ENCODE results near the gene KDM1B. TPM values are rescaled to one million over a fixed set of nuclear protein-coding genes. Genes with fewer than 3 reads are reported as not detected.
"Not testable (repeated sequence)": the region's sequence is repeated elsewhere in the genome, so short reads cannot be mapped to it uniquely, and the experiment has no call there.

Gene KDM1B
- total RNA-seq, 1 experiment from 2014 or later = 47.2 TPM

- Histone ChIP-seq H4K20me1 (ENCODE audit: insufficient read depth, low read depth, low read length) (no peaks in the 10 kb centered on the region), H2AFZ (ENCODE audit: low read length) (no peak overlapping the region), H3K4me3 (ENCODE audit: low read length) (no peak overlapping the region), H3K79me2 (ENCODE audit: low read length) (no peaks in the 10 kb centered on the region), H3K9me3 (ENCODE audit: low read length) (no peaks in the 10 kb centered on the region), H3K27ac (ENCODE audit: low read length) (no peak overlapping the region), H3K9ac (ENCODE audit: low read length) (no peak overlapping the region), H3K4me2 (ENCODE audit: low read depth, low read length, poor library complexity, severe bottlenecking) (no peak overlapping the region), H3K4me1 (ENCODE audit: low read length) (peaks cover 11% of the 10 kb centered on the region), H3K9me2 (replicated peaks; ENCODE audit: insufficient read depth, low read length) (no peaks in the 10 kb centered on the region), H3K27me3 (ENCODE audit: low read length) (no peaks in the 10 kb centered on the region), H3K36me3 (ENCODE audit: insufficient read depth, low read length) (peaks cover 19% of the 10 kb centered on the region; the same call in 1 of the 2 replicates)
- no peak for DNase-seq
Observed at GRCh38 chr6:18207438-18207837, 52.2 kb downstream of the KDM1B start.

GRCh38 chr6:18207949-18208348 is 52.7 kb downstream of the KDM1B start:
- H3K9ac ChIP-seq (ENCODE audit: low read length) = no peak overlapping the region
- no peaks in the 10 kb centered on the region for H3K27me3 ChIP-seq (ENCODE audit: low read length)
- no peaks in the 10 kb centered on the region for H4K20me1 ChIP-seq (ENCODE audit: insufficient read depth, low read depth, low read length)
- DNase-seq = no peak
- no peak overlapping the region for H3K27ac ChIP-seq (ENCODE audit: low read length)
- H3K4me2 ChIP-seq (ENCODE audit: low read depth, low read length, poor library complexity, severe bottlenecking) = no peak overlapping the region
- H2AFZ ChIP-seq (ENCODE audit: low read length) = no peak overlapping the region
- H3K79me2 ChIP-seq (ENCODE audit: low read length) = no peaks in the 10 kb centered on the region
- H3K4me3 ChIP-seq (ENCODE audit: low read length) = no peak overlapping the region
- no peaks in the 10 kb centered on the region for H3K9me3 ChIP-seq (ENCODE audit: low read length)
- peaks cover 11% of the 10 kb centered on the region for H3K4me1 ChIP-seq (ENCODE audit: low read length)
- peaks cover 14% of the 10 kb centered on the region; the same call in 1 of the 2 replicates for H3K36me3 ChIP-seq (ENCODE audit: insufficient read depth, low read length)
- H3K9me2 ChIP-seq (replicated peaks; ENCODE audit: insufficient read depth, low read length) = no peaks in the 10 kb centered on the region

- not testable (repeated sequence) for H3K27me3 ChIP-seq (ENCODE audit: low read length); H3K9me3 ChIP-seq (ENCODE audit: low read length); H3K36me3 ChIP-seq (ENCODE audit: insufficient read depth, low read length); H3K4me2 ChIP-seq (ENCODE audit: low read depth, low read length, poor library complexity, severe bottlenecking); H3K4me3 ChIP-seq (ENCODE audit: low read length); H4K20me1 ChIP-seq (ENCODE audit: insufficient read depth, low read depth, low read length); H3K79me2 ChIP-seq (ENCODE audit: low read length); DNase-seq; H3K9me2 ChIP-seq (replicated peaks; ENCODE audit: insufficient read depth, low read length); H2AFZ ChIP-seq (ENCODE audit: low read length); H3K9ac ChIP-seq (ENCODE audit: low read length); H3K27ac ChIP-seq (ENCODE audit: low read length)
- peaks cover 14% of the 10 kb centered on the region for H3K4me1 ChIP-seq (ENCODE audit: low read length)
Observed at GRCh38 chr6:18208778-18209177, 53.6 kb downstream of the KDM1B start.

GRCh38 chr6:18209539-18210197 is 54.4 kb downstream of the KDM1B start:
- no peak overlapping the region for H3K4me2 ChIP-seq (ENCODE audit: low read depth, low read length, poor library complexity, severe bottlenecking)
- no peaks in the 10 kb centered on the region for H3K9me2 ChIP-seq (replicated peaks; ENCODE audit: insufficient read depth, low read length)
- H2AFZ ChIP-seq (ENCODE audit: low read length) = no peak overlapping the region
- H3K36me3 ChIP-seq (ENCODE audit: insufficient read depth, low read length) = peaks cover 9% of the 10 kb centered on the region; the same call in 1 of the 2 replicates
- no peak for DNase-seq
- no peaks in the 10 kb centered on the region for H3K9me3 ChIP-seq (ENCODE audit: low read length)
- no peaks in the 10 kb centered on the region for H3K79me2 ChIP-seq (ENCODE audit: low read length)
- no peaks in the 10 kb centered on the region for H4K20me1 ChIP-seq (ENCODE audit: insufficient read depth, low read depth, low read length)
- no peaks in the 10 kb centered on the region for H3K27me3 ChIP-seq (ENCODE audit: low read length)
- H3K4me3 ChIP-seq (ENCODE audit: low read length) = no peak overlapping the region
- no peak overlapping the region for H3K27ac ChIP-seq (ENCODE audit: low read length)
- H3K4me1 ChIP-seq (ENCODE audit: low read length) = peaks cover 21% of the 10 kb centered on the region
- H3K9ac ChIP-seq (ENCODE audit: low read length) = no peak overlapping the region

- Histone ChIP-seq H3K9me2 (replicated peaks; ENCODE audit: insufficient read depth, low read length) (no peaks in the 10 kb centered on the region), H3K27ac (ENCODE audit: low read length) (0 out of 2 replicates have a peak overlapping the region, but pooled peaks have one; percentile 31), H3K4me3 (ENCODE audit: low read length) (no peak overlapping the region), H4K20me1 (ENCODE audit: insufficient read depth, low read depth, low read length) (no peaks in the 10 kb centered on the region), H3K4me2 (ENCODE audit: low read depth, low read length, poor library complexity, severe bottlenecking) (no peak overlapping the region), H3K27me3 (ENCODE audit: low read length) (no peaks in the 10 kb centered on the region), H3K9me3 (ENCODE audit: low read length) (no peaks in the 10 kb centered on the region), H3K36me3 (ENCODE audit: insufficient read depth, low read length) (peaks cover 9% of the 10 kb centered on the region; the same call in 1 of the 2 replicates), H2AFZ (ENCODE audit: low read length) (no peak overlapping the region), H3K4me1 (ENCODE audit: low read length) (peaks cover 31% of the 10 kb centered on the region), H3K79me2 (ENCODE audit: low read length) (no peaks in the 10 kb centered on the region), H3K9ac (ENCODE audit: low read length) (no peak overlapping the region)
- no peak for DNase-seq
Observed at GRCh38 chr6:18210707-18211106, 55.5 kb downstream of the KDM1B start.

GRCh38 chr6:18211338-18211737 is 56.1 kb downstream of the KDM1B start:
- Histone ChIP-seq H3K9ac (ENCODE audit: low read length) (no peak overlapping the region), H4K20me1 (ENCODE audit: insufficient read depth, low read depth, low read length) (no peaks in the 10 kb centered on the region), H3K79me2 (ENCODE audit: low read length) (no peaks in the 10 kb centered on the region), H3K4me2 (ENCODE audit: low read depth, low read length, poor library complexity, severe bottlenecking) (peak overlapping the region; percentile 11), H3K27ac (ENCODE audit: low read length) (peak overlapping the region; percentile 31; the same call in 1 of the 2 replicates), H3K9me2 (replicated peaks; ENCODE audit: insufficient read depth, low read length) (no peaks in the 10 kb centered on the region), H3K4me1 (ENCODE audit: low read length) (peaks cover 37% of the 10 kb centered on the region), H3K27me3 (ENCODE audit: low read length) (no peaks in the 10 kb centered on the region), H3K36me3 (ENCODE audit: insufficient read depth, low read length) (peaks cover 11% of the 10 kb centered on the region; the same call in 1 of the 2 replicates), H3K4me3 (ENCODE audit: low read length) (no peak overlapping the region), H3K9me3 (ENCODE audit: low read length) (no peaks in the 10 kb centered on the region), H2AFZ (ENCODE audit: low read length) (no peak overlapping the region)
- peak; percentile 71 for DNase-seq

- Histone ChIP-seq H3K4me2 (ENCODE audit: low read depth, low read length, poor library complexity, severe bottlenecking) (no peak overlapping the region), H3K36me3 (ENCODE audit: insufficient read depth, low read length) (peaks cover 18% of the 10 kb centered on the region; the same call in 1 of the 2 replicates), H2AFZ (ENCODE audit: low read length) (no peak overlapping the region), H4K20me1 (ENCODE audit: insufficient read depth, low read depth, low read length) (no peaks in the 10 kb centered on the region), H3K4me3 (ENCODE audit: low read length) (no peak overlapping the region), H3K9ac (ENCODE audit: low read length) (no peak overlapping the region), H3K9me2 (replicated peaks; ENCODE audit: insufficient read depth, low read length) (no peaks in the 10 kb centered on the region), H3K9me3 (ENCODE audit: low read length) (no peaks in the 10 kb centered on the region), H3K27ac (ENCODE audit: low read length) (no peak overlapping the region), H3K79me2 (ENCODE audit: low read length) (no peaks in the 10 kb centered on the region), H3K27me3 (ENCODE audit: low read length) (no peaks in the 10 kb centered on the region), H3K4me1 (ENCODE audit: low read length) (peaks cover 43% of the 10 kb centered on the region)
- DNase-seq = no peak
Observed at GRCh38 chr6:18212231-18212630, 57.0 kb downstream of the KDM1B start.

GRCh38 chr6:18213439-18213838 is 58.2 kb downstream of the KDM1B start:
- Histone ChIP-seq H3K27me3 (ENCODE audit: low read length) (no peaks in the 10 kb centered on the region), H3K9ac (ENCODE audit: low read length) (no peak overlapping the region), H3K36me3 (ENCODE audit: insufficient read depth, low read length) (peaks cover 13% of the 10 kb centered on the region), H3K9me3 (ENCODE audit: low read length) (no peaks in the 10 kb centered on the region), H3K79me2 (ENCODE audit: low read length) (no peaks in the 10 kb centered on the region), H3K27ac (ENCODE audit: low read length) (no peak overlapping the region), H3K4me3 (ENCODE audit: low read length) (no peak overlapping the region), H3K9me2 (replicated peaks; ENCODE audit: insufficient read depth, low read length) (no peaks in the 10 kb centered on the region), H2AFZ (ENCODE audit: low read length) (no peak overlapping the region), H3K4me2 (ENCODE audit: low read depth, low read length, poor library complexity, severe bottlenecking) (no peak overlapping the region), H4K20me1 (ENCODE audit: insufficient read depth, low read depth, low read length) (no peaks in the 10 kb centered on the region), H3K4me1 (ENCODE audit: low read length) (peaks cover 43% of the 10 kb centered on the region)
- no peak for DNase-seq
